Osteocyte (in vitro differentiated cells): ENCODE data around the gene PEX10. TPM values are rescaled to one million over a fixed set of nuclear protein-coding genes. Genes with fewer than 3 reads are reported as not detected.

Experiments used
- DNase-seq: peaks from one replicate; pipeline ENCODE4 v3.0.0; 2021; ENCODE audit warnings: mixed read lengths; ENCODE audit not compliant: unreplicated experiment; ENCODE audit errors: extremely low spot score
- H3K27ac Mint-ChIP-seq: one replicate; pipeline ENCODE4 v1.8.0; 2021; ENCODE audit warnings: mild to moderate bottlenecking, mixed read lengths; ENCODE audit not compliant: unreplicated experiment
- H3K27me3 Mint-ChIP-seq: one replicate; pipeline ENCODE4 v1.8.0; 2021; ENCODE audit warnings: mixed read lengths; ENCODE audit not compliant: unreplicated experiment
- H3K36me3 Mint-ChIP-seq: one replicate; pipeline ENCODE4 v1.8.0; 2021; ENCODE audit warnings: mixed read lengths; ENCODE audit not compliant: unreplicated experiment
- H3K4me1 Mint-ChIP-seq: one replicate; pipeline ENCODE4 v1.8.0; 2021; ENCODE audit warnings: mixed read lengths; ENCODE audit not compliant: unreplicated experiment
- H3K4me3 Mint-ChIP-seq: one replicate; pipeline ENCODE4 v1.8.0; 2021; ENCODE audit warnings: mild to moderate bottlenecking, moderate library complexity, mixed read lengths; ENCODE audit not compliant: unreplicated experiment
- H3K9me3 Mint-ChIP-seq: one replicate; pipeline ENCODE4 v1.8.0; 2021; ENCODE audit warnings: mixed read lengths; ENCODE audit not compliant: unreplicated experiment
- total RNA-seq: library from RNA; stranded (reverse); gene quantifications from 2 replicates; pipeline ENCODE4 v1.2.1, GENCODE V29; 2021
- TF ChIP-seq, protein P1 (sequence below): fragments of 200-600 bp; sonication (generic); IDR thresholded peaks from 2 replicates; pipeline ENCODE4 v1.5.0; 2021; ENCODE audit warnings: antibody characterized with exemption, mild to moderate bottlenecking, moderate library complexity

PEX10 gene
- total RNA-seq, 1 donor from 2014 or later = 25.6 TPM

DNA sequence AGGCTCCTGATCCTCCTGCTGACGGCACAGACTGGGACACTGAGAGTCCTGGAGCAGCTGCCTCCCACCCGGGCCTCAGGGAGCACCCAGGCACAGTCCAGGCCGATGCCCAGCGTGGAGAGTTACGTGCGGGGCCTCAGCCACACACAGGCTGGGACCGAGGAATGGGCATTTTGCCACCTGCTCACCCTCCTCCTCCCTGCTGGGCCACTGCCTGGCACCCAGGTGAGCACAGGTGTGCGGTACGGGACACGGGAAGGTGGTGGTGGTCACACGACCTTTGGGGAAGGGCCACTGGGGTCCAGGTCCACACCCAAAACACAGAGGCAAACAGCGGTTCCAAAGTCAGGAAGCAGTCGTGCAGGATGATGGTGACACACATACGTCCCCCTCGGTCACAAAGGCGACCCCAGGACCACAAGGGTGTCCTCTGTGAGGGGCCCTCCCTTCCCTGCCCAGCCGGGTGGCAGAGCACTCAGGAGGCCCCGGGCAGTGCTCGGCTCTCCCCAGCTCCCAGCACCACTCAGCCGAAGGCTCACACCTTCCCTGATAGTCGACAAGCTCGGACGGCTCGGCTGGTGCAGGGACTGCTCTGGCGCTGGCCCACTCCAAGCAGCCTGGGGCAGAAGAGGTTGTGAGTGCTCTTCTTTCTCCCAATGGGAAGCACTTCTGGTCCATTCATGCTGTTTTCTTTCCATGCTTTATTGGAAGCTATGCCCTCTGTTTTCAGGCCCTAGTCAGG is 35.3 kb downstream of the PEX10 start:
- Mint-ChIP-seq H3K27me3 (no peaks in the 10 kb centered on the region), H3K27ac (no peak overlapping the region), H3K4me3 (no peak overlapping the region), H3K36me3 (no peaks in the 10 kb centered on the region), H3K9me3 (no peaks in the 10 kb centered on the region), H3K4me1 (peaks cover 10% of the 10 kb centered on the region)
- DNase-seq = no peak
- TF ChIP-seq, protein P1, sequence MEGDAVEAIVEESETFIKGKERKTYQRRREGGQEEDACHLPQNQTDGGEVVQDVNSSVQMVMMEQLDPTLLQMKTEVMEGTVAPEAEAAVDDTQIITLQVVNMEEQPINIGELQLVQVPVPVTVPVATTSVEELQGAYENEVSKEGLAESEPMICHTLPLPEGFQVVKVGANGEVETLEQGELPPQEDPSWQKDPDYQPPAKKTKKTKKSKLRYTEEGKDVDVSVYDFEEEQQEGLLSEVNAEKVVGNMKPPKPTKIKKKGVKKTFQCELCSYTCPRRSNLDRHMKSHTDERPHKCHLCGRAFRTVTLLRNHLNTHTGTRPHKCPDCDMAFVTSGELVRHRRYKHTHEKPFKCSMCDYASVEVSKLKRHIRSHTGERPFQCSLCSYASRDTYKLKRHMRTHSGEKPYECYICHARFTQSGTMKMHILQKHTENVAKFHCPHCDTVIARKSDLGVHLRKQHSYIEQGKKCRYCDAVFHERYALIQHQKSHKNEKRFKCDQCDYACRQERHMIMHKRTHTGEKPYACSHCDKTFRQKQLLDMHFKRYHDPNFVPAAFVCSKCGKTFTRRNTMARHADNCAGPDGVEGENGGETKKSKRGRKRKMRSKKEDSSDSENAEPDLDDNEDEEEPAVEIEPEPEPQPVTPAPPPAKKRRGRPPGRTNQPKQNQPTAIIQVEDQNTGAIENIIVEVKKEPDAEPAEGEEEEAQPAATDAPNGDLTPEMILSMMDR = no peak

DNA sequence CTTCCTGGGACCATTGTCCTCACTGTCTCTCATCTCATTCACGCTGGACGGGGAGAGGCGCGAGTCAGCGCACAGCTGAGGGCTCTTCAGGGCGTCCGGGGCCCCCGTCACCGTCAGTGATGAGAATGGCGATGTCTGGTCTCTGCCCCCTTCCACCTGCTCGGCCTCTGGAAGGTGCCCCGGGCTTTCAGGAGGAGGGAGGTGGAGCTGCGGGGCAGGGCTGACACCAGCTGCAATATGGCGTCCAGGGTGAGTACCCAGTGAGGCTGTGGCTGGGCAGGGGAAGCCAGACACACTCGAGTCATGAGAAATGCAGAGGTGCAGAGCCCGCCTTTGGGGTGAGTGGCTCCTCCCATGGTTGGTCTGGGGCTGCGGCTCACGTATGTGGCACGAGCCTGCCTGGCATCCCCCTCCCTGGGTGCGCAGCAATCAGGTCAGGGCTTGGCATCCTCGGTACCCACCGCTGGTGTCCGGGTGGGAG is 36.1 kb downstream of the PEX10 start:
- TF ChIP-seq, protein P1 = no peak
- Mint-ChIP-seq H3K27ac (no peak overlapping the region), H3K4me3 (no peak overlapping the region), H3K9me3 (no peaks in the 10 kb centered on the region), H3K4me1 (peaks cover 10% of the 10 kb centered on the region), H3K27me3 (no peaks in the 10 kb centered on the region), H3K36me3 (no peaks in the 10 kb centered on the region)
- no peak for DNase-seq

DNA sequence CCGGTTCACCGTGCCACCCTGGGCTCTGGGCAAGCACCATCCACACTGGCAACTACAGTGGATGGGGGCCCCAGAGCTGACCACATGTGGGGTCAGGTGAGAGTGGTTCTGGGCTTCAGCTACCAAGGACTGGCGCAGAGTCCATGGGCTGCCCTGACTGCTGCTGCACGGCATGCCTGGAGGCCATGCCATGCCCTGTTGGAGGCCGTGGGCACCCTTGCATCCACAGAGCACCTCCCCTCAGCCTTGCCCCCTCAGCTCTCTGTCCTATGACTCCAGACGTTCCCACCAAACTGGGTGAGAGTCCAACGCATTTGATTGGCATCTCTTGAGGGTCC is 36.5 kb downstream of the PEX10 start:
- Mint-ChIP-seq H3K9me3 (no peaks in the 10 kb centered on the region), H3K27me3 (no peaks in the 10 kb centered on the region), H3K4me1 (peaks cover 10% of the 10 kb centered on the region), H3K4me3 (no peak overlapping the region), H3K36me3 (no peaks in the 10 kb centered on the region), H3K27ac (no peak overlapping the region)
- TF ChIP-seq, protein P1 = no peak
- DNase-seq = no peak

DNA sequence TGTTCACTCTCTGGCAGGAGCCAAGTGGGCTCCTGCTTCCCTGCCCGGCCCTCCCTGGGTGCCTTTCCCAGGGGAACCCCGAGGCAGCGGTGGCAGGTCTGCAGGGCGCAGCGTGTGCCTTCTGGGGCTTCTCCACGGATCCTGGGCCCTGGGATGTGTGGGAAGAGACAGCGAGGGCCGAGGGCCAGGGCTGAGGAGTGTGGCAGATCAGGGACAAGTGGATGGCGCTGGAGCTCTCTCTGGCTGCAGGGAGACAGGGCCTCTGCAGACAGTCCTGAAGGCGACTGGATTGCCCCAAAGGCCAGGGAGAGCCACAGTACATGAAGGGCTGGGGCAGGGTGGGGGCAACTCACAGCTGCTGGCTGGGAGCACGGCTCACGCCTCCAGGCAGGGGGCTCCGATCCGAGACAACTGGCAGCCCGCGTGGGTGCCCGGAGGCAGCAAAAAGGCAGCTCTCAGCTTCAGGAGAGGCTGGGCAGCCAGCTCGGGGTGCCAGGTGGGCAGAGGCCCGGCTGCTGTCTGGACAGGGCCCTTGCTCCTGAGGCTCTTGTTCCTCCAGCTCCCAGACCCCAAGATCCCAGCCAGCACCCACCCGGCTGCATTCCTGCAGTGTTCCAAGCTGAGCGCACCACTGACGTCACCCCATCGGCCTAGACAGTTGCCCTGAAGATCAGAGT is 37.0 kb downstream of the PEX10 start:
- H3K4me3 Mint-ChIP-seq = no peak overlapping the region
- no peaks in the 10 kb centered on the region for H3K9me3 Mint-ChIP-seq
- no peak for DNase-seq
- peaks cover 10% of the 10 kb centered on the region for H3K4me1 Mint-ChIP-seq
- no peak overlapping the region for H3K27ac Mint-ChIP-seq
- no peaks in the 10 kb centered on the region for H3K36me3 Mint-ChIP-seq
- TF ChIP-seq, protein P1 = no peak
- H3K27me3 Mint-ChIP-seq = no peaks in the 10 kb centered on the region
